Measurements from ENCODE around the gene INKA2. TPM values are rescaled to one million over a fixed set of nuclear protein-coding genes. Genes with fewer than 3 reads are reported as not detected.
"Not testable (repeated sequence)": the region's sequence is repeated elsewhere in the genome, so short reads cannot be mapped to it uniquely, and the experiment has no call there.

INKA2 gene
- total and polyA plus RNA-seq, 7 experiments from 2014 or later = 0.94 to 5.6 (median 2.3) TPM; not detected in 4

- H3K27ac ChIP-seq (ENCODE audit: low read depth, low read length) = no peak overlapping the region
- H3K27me3 ChIP-seq (ENCODE audit: control insufficient read depth in 2 of 2, insufficient read depth in 2 of 2, low read length in 2 of 2) = peaks cover 3 to 8% of the 10 kb centered on the region in 2 donors
- H3K4me1 ChIP-seq (ENCODE audit: control insufficient read depth in 2 of 2, insufficient read depth in 2 of 2, low read length in 2 of 2) = peaks cover 3 to 4% of the 10 kb centered on the region in 2 donors
- no peak overlapping the region for H3K4me3 ChIP-seq (ENCODE audit: low read length)
- H3K4me3 Mint-ChIP-seq = no peak overlapping the region
- peaks cover 7 to 25% (median 11%) of the 10 kb centered on the region in 7 donors for H3K4me1 Mint-ChIP-seq
- CTCF ChIA-PET = interaction anchor here (1.5 to 1.9 kb wide), 2 partner anchors 12 to 28 kb away, joined by 4 to 5 read pairs; no protein-coding TSS in a partner anchor
- H3K36me3 ChIP-seq (ENCODE audit: control insufficient read depth in 2 of 3, insufficient read depth in 3 of 3, low read length in 3 of 3) = no peaks in the 10 kb centered on the region
- H3K27me3 Mint-ChIP-seq = peaks cover 16 to 50% (median 20%) of the 10 kb centered on the region in 5 donors
- H3K36me3 Mint-ChIP-seq = no peaks in the 10 kb centered on the region
- POLR2A ChIA-PET = interaction anchor here (0.5 to 1.1 kb wide), 3 partner anchors 17 to 303 kb away, joined by 3 to 4 read pairs (median 3); no protein-coding TSS in a partner anchor
- DNase-seq (peak in 1 of 9 donors; percentile 15), ATAC-seq (no peak)
- H3K9me3 ChIP-seq (ENCODE audit: control insufficient read depth in 2 of 3, low read length in 3 of 3) = no peaks in the 10 kb centered on the region
- H3K9me3 Mint-ChIP-seq = no peaks in the 10 kb centered on the region
- intact Hi-C loops (cut with micrococcal nuclease) = loop anchor here in 1 of 2 donors (10.0 kb wide), 1 partner anchor 1108 kb away; no protein-coding TSS in a partner anchor
- no peak overlapping the region for H3K27ac Mint-ChIP-seq
Measured at GRCh38 chr1:111742938-111743549, 3.8 kb upstream of the INKA2 start.

- ATAC-seq; H3K36me3 ChIP-seq (ENCODE audit: control insufficient read depth in 2 of 3, insufficient read depth in 3 of 3, low read length in 3 of 3); H3K4me3 ChIP-seq (ENCODE audit: low read length); H3K27ac Mint-ChIP-seq; H3K9me3 Mint-ChIP-seq; CTCF ChIA-PET; H3K4me3 Mint-ChIP-seq; H3K36me3 Mint-ChIP-seq; H3K27ac ChIP-seq (ENCODE audit: low read depth, low read length); H3K9me3 ChIP-seq (ENCODE audit: control insufficient read depth in 2 of 3, low read length in 3 of 3): not testable (repeated sequence)
- intact Hi-C loops (cut with micrococcal nuclease) = loop anchor here in 1 of 2 donors (10.0 kb wide), 1 partner anchor 1107 kb away; no protein-coding TSS in a partner anchor
- Histone ChIP-seq H3K27me3 (ENCODE audit: control insufficient read depth in 2 of 2, insufficient read depth in 2 of 2, low read length in 2 of 2) (peaks cover 5 to 15% of the 10 kb centered on the region in 2 donors), H3K4me1 (ENCODE audit: control insufficient read depth in 2 of 2, insufficient read depth in 2 of 2, low read length in 2 of 2) (peaks cover 8 to 10% of the 10 kb centered on the region in 2 donors)
- peaks cover 20 to 50% (median 25%) of the 10 kb centered on the region in 5 donors for H3K27me3 Mint-ChIP-seq
- DNase-seq = peak in 1 of 9 donors; percentile 20
- POLR2A ChIA-PET = interaction anchor here (1.0 kb wide), 1 partner anchor 13 kb away, joined by 3 read pairs; no protein-coding TSS in a partner anchor
- H3K4me1 Mint-ChIP-seq = peaks cover 14 to 27% (median 16%) of the 10 kb centered on the region in 7 donors
Measured at GRCh38 chr1:111742292-111742691, 3.1 kb upstream of the INKA2 start.

GRCh38 chr1:111739925-111740765 lies 950 bp upstream of the INKA2 start:
- peaks cover 8 to 10% of the 10 kb centered on the region in 2 donors for H3K4me1 ChIP-seq (ENCODE audit: control insufficient read depth in 2 of 2, insufficient read depth in 2 of 2, low read length in 2 of 2)
- CTCF ChIA-PET = interaction anchor here (1.1 to 1.5 kb wide), 2 partner anchors 11 to 15 kb away, joined by 3 to 4 read pairs; no protein-coding TSS in a partner anchor
- peaks cover 6 to 17% of the 10 kb centered on the region in 2 donors for H3K27me3 ChIP-seq (ENCODE audit: control insufficient read depth in 2 of 2, insufficient read depth in 2 of 2, low read length in 2 of 2)
- no peaks in the 10 kb centered on the region for H3K9me3 ChIP-seq (ENCODE audit: control insufficient read depth in 2 of 3, low read length in 3 of 3)
- Mint-ChIP-seq H3K4me1 (peaks cover 15 to 21% (median 16%) of the 10 kb centered on the region in 7 donors), H3K27me3 (peaks cover 20 to 50% (median 30%) of the 10 kb centered on the region in 5 donors), H3K9me3 (no peaks in the 10 kb centered on the region), H3K36me3 (no peaks in the 10 kb centered on the region), H3K4me3 (peak overlapping the region; percentile 81 to 95 (median 87)), H3K27ac (peak overlapping the region in 4 of 9 donors; percentile 30 to 56 (median 33))
- H3K4me3 ChIP-seq (ENCODE audit: low read length) = peak overlapping the region; percentile 75
- POLR2A ChIA-PET = interaction anchor here (0.7 to 1.3 kb wide), 2 partner anchors 11 to 354 kb away, joined by 3 read pairs; no protein-coding TSS in a partner anchor
- H3K36me3 ChIP-seq (ENCODE audit: control insufficient read depth in 2 of 3, insufficient read depth in 3 of 3, low read length in 3 of 3) = no peaks in the 10 kb centered on the region
- no peak overlapping the region for H3K27ac ChIP-seq (ENCODE audit: low read depth, low read length)
- DNase-seq = peak in 7 of 9 donors; percentile 14 to 32 (median 22)
- intact Hi-C loops (cut with micrococcal nuclease) = loop anchor here (1.0 to 10.0 kb wide), 8 partner anchors 7 to 1105 kb away; partner anchors contain the start of genes DDX20 (in 2 of the 2), ATP5PB (in 1 of the 2), DENND2D (in 1 of the 2) and WDR77 (in 1 of the 2)
- peak; percentile 22 for ATAC-seq

GRCh38 chr1:111738436-111739193 lies 580 bp downstream of the INKA2 start:
- peaks cover 8 to 10% of the 10 kb centered on the region in 2 donors for H3K4me1 ChIP-seq (ENCODE audit: control insufficient read depth in 2 of 2, insufficient read depth in 2 of 2, low read length in 2 of 2)
- H3K4me3 Mint-ChIP-seq = peak overlapping the region; percentile 82 to 95 (median 88)

GRCh38 chr1:111738133-111738435 lies 1.1 kb downstream of the INKA2 start:
- Mint-ChIP-seq H3K4me3 (peak overlapping the region; percentile 79 to 95 (median 86)), H3K4me1 (peaks cover 15 to 25% (median 18%) of the 10 kb centered on the region in 7 donors), H3K27me3 (peaks cover 20 to 36% (median 30%) of the 10 kb centered on the region in 5 donors), H3K27ac (peak overlapping the region in 2 of 9 donors; percentile 5 to 8), H3K9me3 (no peaks in the 10 kb centered on the region), H3K36me3 (no peaks in the 10 kb centered on the region)
- ChIA-PET CTCF (interaction anchor here (0.6 to 2.3 kb wide), 4 partner anchors 14 to 256 kb away, joined by 3 to 8 read pairs (median 4); no protein-coding TSS in a partner anchor), POLR2A (interaction anchor here (0.6 to 1.9 kb wide), 3 partner anchors 8 to 230 kb away, joined by 3 to 6 read pairs (median 5); no protein-coding TSS in a partner anchor)
- H3K27ac ChIP-seq (ENCODE audit: low read depth, low read length) = no peak overlapping the region
- H3K4me3 ChIP-seq (ENCODE audit: low read length) = peak overlapping the region; percentile 75
- H3K9me3 ChIP-seq (ENCODE audit: control insufficient read depth in 2 of 3, low read length in 3 of 3) = no peaks in the 10 kb centered on the region
- H3K27me3 ChIP-seq (ENCODE audit: control insufficient read depth in 2 of 2, insufficient read depth in 2 of 2, low read length in 2 of 2) = peaks cover 6 to 17% of the 10 kb centered on the region in 2 donors
- no peaks in the 10 kb centered on the region for H3K36me3 ChIP-seq (ENCODE audit: control insufficient read depth in 2 of 3, insufficient read depth in 3 of 3, low read length in 3 of 3)
- H3K4me1 ChIP-seq (ENCODE audit: control insufficient read depth in 2 of 2, insufficient read depth in 2 of 2, low read length in 2 of 2) = peaks cover 8 to 10% of the 10 kb centered on the region in 2 donors
- intact Hi-C loops (cut with micrococcal nuclease) = loop anchor here (2.0 to 5.0 kb wide), 2 partner anchors 23 to 536 kb away; partner anchors contain the start of gene DENND2D (in 1 of the 2)
- DNase-seq (no peak), ATAC-seq (no peak)

More at GRCh38 chr1:111738436-111739193, 580 bp downstream of the INKA2 start:
- Histone ChIP-seq H3K9me3 (ENCODE audit: control insufficient read depth in 2 of 3, low read length in 3 of 3) (no peaks in the 10 kb centered on the region), H3K36me3 (ENCODE audit: control insufficient read depth in 2 of 3, insufficient read depth in 3 of 3, low read length in 3 of 3) (no peaks in the 10 kb centered on the region), H3K27me3 (ENCODE audit: control insufficient read depth in 2 of 2, insufficient read depth in 2 of 2, low read length in 2 of 2) (peaks cover 6 to 17% of the 10 kb centered on the region in 2 donors), H3K4me3 (ENCODE audit: low read length) (peak overlapping the region; percentile 75), H3K27ac (ENCODE audit: low read depth, low read length) (no peak overlapping the region)
- Mint-ChIP-seq H3K27me3 (peaks cover 20 to 40% (median 30%) of the 10 kb centered on the region in 5 donors), H3K9me3 (no peaks in the 10 kb centered on the region), H3K4me1 (peaks cover 15 to 22% (median 18%) of the 10 kb centered on the region in 7 donors), H3K36me3 (no peaks in the 10 kb centered on the region), H3K27ac (peak overlapping the region in 3 of 9 donors; percentile 54 to 71 (median 67))
- DNase-seq (peak; percentile 10 to 67 (median 31)), ATAC-seq (peak; percentile 50)
- CTCF ChIA-PET = interaction anchor here (0.6 to 2.3 kb wide), 7 partner anchors 12 to 256 kb away, joined by 3 to 8 read pairs (median 3); no protein-coding TSS in a partner anchor
- POLR2A ChIA-PET = interaction anchor here (0.6 to 1.9 kb wide), 4 partner anchors 9 to 231 kb away, joined by 3 to 6 read pairs (median 4); no protein-coding TSS in a partner anchor
- intact Hi-C loops (cut with micrococcal nuclease) = loop anchor here (1.0 to 5.0 kb wide), 7 partner anchors 9 to 536 kb away; partner anchors contain the start of genes DDX20 (in 2 of the 2), ATP5PB (in 1 of the 2), DENND2D (in 1 of the 2) and WDR77 (in 1 of the 2)

All from naive thymus-derived CD4-positive, alpha-beta T cell (primary cell).